SJCRH30 (cell line): ENCODE results near the gene CLEC4E. TPM values are rescaled to one million over a fixed set of nuclear protein-coding genes. Genes with fewer than 3 reads are reported as not detected.
"Not testable (repeated sequence)": the region's sequence is repeated elsewhere in the genome, so short reads cannot be mapped to it uniquely, and the experiment has no call there.

Source experiments
- DNase-seq, 2 experiments: peaks; one replicate each; pipeline ENCODE4 v3.0.0-alpha.2; 2015 to 2020
- H3K27ac ChIP-seq: fragments of 250-450 bp; sonication (Bioruptor Pico); 2 replicates; pipeline ENCODE4 v1.5.1; 2020; ENCODE audit warnings: mild to moderate bottlenecking, moderate library complexity
- H3K27me3 ChIP-seq: fragments of 250-450 bp; sonication (Bioruptor Pico); 2 replicates; pipeline ENCODE4 v1.5.1; 2020; ENCODE audit warnings: mild to moderate bottlenecking, moderate library complexity
- H3K36me3 ChIP-seq: fragments of 250-450 bp; sonication (Bioruptor Pico); 2 replicates; pipeline ENCODE4 v1.5.1; 2020; ENCODE audit warnings: mild to moderate bottlenecking, moderate library complexity
- H3K4me1 ChIP-seq: fragments of 250-450 bp; sonication (Bioruptor Pico); 2 replicates; pipeline ENCODE4 v1.5.1; 2020; ENCODE audit warnings: mild to moderate bottlenecking, moderate library complexity
- H3K4me3 ChIP-seq: fragments of 250-450 bp; sonication (Bioruptor Pico); 2 replicates; pipeline ENCODE4 v1.5.1; 2020; ENCODE audit warnings: mild to moderate bottlenecking, moderate library complexity
- H3K9me3 ChIP-seq: fragments of 250-450 bp; sonication (Bioruptor Pico); replicated peaks from 2 replicates; pipeline ENCODE4 v1.5.1; 2020; ENCODE audit warnings: mild to moderate bottlenecking, moderate library complexity
- total RNA-seq: library from RNA; depleted of rRNA; stranded (reverse); fragments of >200 nt; shearing (Covaris generic); gene quantifications from 2 replicates; pipeline ENCODE4 v1.2.3, GENCODE V29; 2014

Gene CLEC4E
- total RNA-seq, 1 experiment from 2014 or later, result not detected

DNA sequence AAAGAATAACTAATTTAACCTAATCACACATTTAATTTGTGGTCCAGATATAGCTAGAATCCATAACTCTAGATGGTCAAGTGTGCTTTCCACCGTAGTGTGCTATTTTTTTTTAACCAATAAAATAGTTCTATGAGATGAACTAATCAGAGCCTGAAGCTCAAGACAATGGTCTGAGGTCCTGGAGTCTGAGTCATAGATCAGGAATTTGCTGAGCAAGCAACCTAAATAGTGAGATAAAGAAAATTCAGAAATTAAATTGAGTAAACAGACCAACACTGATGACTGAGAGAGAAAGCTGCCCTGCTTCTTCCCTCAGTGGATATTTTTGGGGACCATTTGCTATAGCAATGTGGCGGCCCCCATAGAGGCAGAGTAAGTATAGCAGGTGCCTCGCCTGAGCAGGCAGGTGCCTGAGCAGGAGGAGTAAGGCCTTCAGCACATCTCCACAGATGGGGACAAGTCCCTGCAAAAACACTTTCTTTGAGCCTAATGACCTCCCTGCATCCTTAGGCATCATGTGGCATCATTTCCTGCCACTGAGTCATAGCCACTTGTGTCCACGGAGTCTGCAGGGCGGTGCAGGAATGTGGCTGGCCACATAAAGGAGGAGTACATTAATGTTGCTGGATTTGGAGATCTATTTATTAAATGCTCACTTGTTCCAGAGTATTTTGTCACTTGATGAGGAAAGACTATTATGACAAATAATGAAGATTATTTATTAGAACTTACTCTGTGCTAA lies 13.9 kb upstream of the CLEC4E start:
- Histone ChIP-seq H3K4me3 (no peak overlapping the region), H3K4me1 (no peaks in the 10 kb centered on the region), H3K36me3 (no peaks in the 10 kb centered on the region), H3K27ac (no peak overlapping the region), H3K9me3 (no peaks in the 10 kb centered on the region), H3K27me3 (no peaks in the 10 kb centered on the region)
- no peak for DNase-seq

DNA sequence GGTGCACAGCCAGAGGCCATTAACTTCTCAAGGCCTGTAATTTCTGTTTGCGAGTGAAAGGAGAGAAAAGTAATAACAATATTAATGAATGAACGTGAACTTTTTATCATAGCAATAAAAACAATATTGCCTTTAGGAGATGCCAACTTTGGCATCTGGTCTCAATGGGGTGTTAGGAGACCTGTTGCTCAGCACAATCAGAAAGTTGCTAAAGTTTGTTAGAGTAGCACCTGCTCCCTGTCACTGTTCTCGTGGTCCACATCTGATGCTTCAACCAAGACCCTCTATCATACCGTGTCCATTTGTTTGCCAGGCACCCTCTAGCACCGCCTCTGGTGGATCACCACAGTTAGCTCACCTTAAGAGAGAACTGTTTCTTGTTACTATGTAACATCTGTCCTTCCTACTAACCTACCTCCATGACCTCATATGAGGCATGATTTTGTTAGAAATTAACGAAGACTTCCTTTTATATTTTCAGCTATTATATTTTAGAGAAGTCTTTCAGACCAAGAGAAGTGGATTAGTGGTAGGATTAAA lies 12.5 kb upstream of the CLEC4E start:
- Histone ChIP-seq H3K36me3 (no peaks in the 10 kb centered on the region), H3K4me1 (no peaks in the 10 kb centered on the region), H3K27me3 (no peaks in the 10 kb centered on the region), H3K4me3 (no peak overlapping the region), H3K9me3 (no peaks in the 10 kb centered on the region), H3K27ac (no peak overlapping the region)
- no peak for DNase-seq

DNA sequence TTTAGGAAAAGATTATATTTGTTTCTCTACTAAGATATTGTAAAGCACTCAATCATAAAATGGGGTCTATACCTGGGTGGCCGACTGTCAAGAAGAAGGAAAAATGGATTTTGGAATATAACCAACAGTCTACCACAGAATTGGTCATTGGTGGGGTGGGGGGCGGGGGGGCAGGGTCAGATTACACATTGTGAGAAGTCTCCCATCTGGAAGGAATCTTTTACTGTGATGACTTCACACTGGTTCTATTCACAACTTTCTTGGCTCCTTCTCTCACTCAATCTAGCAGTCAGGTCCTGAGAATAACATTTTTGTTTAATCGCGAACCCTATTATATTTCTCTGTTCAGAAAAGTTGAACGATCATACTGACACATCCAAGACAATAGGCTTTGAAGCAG lies 8.7 kb upstream of the CLEC4E start:
- Histone ChIP-seq H3K36me3 (no peaks in the 10 kb centered on the region), H3K4me3 (no peak overlapping the region), H3K27ac (no peak overlapping the region)

DNA sequence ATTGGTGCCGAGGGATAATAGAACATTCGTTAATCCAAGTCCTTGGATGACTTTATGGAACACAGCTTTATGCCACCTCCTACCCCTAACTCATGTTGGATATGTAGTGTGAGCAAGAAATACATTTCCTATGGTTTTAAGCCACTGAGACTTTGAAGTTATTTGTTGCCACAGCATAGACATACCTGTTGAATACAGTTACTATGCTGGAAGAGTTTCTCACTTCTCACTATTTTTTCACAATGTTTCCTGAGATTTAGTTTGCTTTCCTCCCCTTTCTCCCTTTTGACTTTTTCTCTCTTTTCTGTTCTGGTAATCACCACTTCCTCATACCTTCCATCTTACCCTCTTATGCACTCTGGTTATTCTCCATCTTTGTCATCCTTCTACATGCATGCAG lies 7.5 kb upstream of the CLEC4E start:
- no peaks in the 10 kb centered on the region for H3K4me1 ChIP-seq
- no peak overlapping the region for H3K4me3 ChIP-seq
- H3K27ac ChIP-seq, result no peak overlapping the region
- H3K36me3 ChIP-seq, result no peaks in the 10 kb centered on the region
- no peak for DNase-seq
- H3K9me3 ChIP-seq, result no peaks in the 10 kb centered on the region
- H3K27me3 ChIP-seq, result no peaks in the 10 kb centered on the region

More for the DNA sequence above, 8.7 kb upstream of the CLEC4E start:
- no peaks in the 10 kb centered on the region for H3K27me3 ChIP-seq
- no peak for DNase-seq
- no peaks in the 10 kb centered on the region for H3K4me1 ChIP-seq
- no peaks in the 10 kb centered on the region for H3K9me3 ChIP-seq

DNA sequence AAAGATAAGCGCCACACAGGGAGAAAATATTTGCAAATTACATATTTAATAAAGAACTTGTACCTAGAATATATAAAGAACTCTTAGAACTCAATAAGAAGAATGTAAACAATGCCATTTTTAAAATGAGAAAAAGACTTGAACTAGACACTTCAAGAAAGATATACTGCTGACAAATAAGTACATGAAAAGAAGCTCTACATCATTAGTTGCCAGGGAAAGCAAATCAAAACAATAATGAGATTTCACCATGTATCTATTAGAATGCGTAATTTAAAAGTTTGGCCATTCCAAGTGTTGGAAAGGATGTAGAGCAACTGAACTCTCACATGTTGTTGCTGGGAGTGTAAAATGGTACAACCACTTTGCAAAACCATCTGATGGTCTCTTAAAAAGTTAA lies 6.9 kb upstream of the CLEC4E start:
- no peak for DNase-seq

DNA sequence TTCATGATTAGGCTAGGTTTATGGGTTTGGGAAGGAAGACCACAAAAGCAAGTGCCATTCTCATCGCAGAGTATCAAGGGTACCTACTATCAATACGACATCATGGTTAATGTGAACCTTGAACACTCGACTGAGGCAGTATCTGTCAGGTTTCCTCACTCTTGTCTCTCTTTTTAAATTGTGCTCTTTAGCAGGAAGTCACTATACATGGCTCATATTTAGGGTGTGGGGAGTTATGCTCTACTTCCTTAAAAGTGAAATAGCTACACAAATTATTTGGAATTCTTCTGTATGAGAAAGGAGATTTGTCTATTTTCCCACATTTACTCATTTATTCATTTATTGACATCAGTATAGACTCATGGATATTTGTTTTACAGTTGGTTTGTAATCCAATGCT lies 5.9 kb upstream of the CLEC4E start:
- Histone ChIP-seq H3K9me3 (no peaks in the 10 kb centered on the region), H3K4me3 (no peak overlapping the region), H3K36me3 (no peaks in the 10 kb centered on the region), H3K27me3 (no peaks in the 10 kb centered on the region), H3K27ac (no peak overlapping the region), H3K4me1 (no peaks in the 10 kb centered on the region)
- no peak for DNase-seq

More for the DNA sequence above, 6.9 kb upstream of the CLEC4E start:
- no peak overlapping the region for H3K4me3 ChIP-seq
- H3K9me3 ChIP-seq, result no peaks in the 10 kb centered on the region
- H3K27me3 ChIP-seq, result no peaks in the 10 kb centered on the region
- no peaks in the 10 kb centered on the region for H3K4me1 ChIP-seq
- no peaks in the 10 kb centered on the region for H3K36me3 ChIP-seq
- H3K27ac ChIP-seq, result no peak overlapping the region

DNA sequence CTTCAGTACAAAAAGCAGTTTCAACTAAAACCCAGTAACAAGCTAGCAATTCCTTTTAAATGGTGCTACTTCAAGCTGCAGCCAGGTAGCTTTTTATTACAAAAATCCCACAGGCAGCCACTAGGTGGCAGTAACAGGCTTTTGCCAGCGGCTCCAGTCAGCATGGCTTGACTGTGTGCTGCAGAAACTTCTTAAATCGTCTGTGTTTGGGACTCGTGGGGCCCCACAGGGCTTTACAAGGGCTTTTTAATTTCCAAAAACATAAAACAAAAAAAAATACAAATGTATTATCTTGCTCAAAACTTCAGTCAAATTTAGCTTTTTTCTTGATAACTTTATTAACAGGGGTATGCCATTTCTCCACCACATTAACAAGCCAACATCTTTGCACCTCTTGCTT lies 3.6 kb upstream of the CLEC4E start:
- no peaks in the 10 kb centered on the region for H3K4me1 ChIP-seq
- H3K4me3 ChIP-seq, result no peak overlapping the region
- H3K9me3 ChIP-seq, result no peaks in the 10 kb centered on the region
- no peak overlapping the region for H3K27ac ChIP-seq
- no peaks in the 10 kb centered on the region for H3K36me3 ChIP-seq
- H3K27me3 ChIP-seq, result no peaks in the 10 kb centered on the region
- DNase-seq, result peak; percentile 41 to 76

DNA sequence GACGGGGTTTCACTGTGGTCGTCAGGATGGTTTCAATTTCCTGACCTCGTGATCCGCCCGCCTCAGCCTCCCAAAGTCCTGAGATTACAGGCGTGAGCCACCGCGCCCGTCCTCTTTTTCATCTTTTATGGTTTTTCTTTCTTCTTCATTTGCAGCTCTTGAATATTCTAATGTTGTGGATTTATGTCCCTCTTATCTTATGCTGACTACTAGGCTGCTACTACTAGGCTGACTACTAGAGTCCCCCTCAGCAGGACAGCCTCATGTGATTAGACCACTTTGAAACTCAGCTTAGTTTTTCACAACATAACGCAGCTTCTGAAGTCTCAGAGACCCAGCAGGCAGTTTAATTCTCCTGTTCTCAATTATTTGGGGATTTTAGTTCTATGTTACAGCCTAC lies 857 bp upstream of the CLEC4E start:
- no peak overlapping the region for H3K4me3 ChIP-seq
- no peak for DNase-seq
- H3K27me3 ChIP-seq, result no peaks in the 10 kb centered on the region

DNA sequence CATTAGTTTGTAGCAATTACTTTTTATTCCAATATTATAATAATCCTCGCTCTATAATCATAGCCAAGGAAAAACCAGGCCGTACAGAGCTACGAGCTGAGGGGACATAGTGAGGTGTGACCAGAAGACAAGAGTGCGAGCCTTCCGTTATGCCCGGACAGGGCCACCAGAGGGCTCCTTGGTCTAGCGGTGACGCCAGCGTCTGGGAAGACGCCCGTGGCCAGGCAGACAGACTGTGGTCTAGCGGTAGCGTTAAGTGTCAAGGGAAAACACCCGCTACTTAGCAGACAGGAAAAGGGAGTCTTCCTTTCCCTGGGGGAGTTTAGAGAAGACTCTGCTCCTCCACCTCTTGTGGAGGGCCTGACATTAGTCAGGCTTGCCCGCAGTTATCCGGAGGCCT lies 2.9 kb downstream of the CLEC4E start:
- H3K4me3 ChIP-seq, H3K9me3 ChIP-seq, H3K27me3 ChIP-seq, H3K27ac ChIP-seq, H3K4me1 ChIP-seq, H3K36me3 ChIP-seq: not testable (repeated sequence)
- peak in 1 of 2 experiments; percentile 5 for DNase-seq

More for the DNA sequence above, 857 bp upstream of the CLEC4E start:
- no peaks in the 10 kb centered on the region for H3K36me3 ChIP-seq
- no peaks in the 10 kb centered on the region for H3K4me1 ChIP-seq
- no peak overlapping the region for H3K27ac ChIP-seq
- no peaks in the 10 kb centered on the region for H3K9me3 ChIP-seq

DNA sequence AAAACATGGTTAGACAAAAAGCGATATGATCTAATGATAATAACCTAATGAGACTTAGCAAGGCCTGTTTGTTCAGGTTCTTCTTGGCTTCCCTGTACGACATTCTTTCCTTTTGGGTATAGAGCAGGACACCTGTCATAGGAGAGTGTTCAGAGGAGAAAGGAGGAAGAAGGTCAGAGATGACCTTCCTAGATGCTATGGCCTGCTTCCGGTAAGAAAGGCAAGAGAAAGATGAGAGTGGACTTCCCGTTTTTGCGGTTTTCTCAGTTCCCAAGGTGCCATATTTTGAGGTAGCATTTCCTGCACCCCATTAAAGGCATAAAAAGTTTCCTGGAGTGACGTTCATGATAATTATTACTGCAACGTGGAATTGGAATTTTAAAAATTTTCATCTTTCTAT lies 8.7 kb downstream of the CLEC4E start:
- DNase-seq, result no peak
- no peak overlapping the region for H3K4me3 ChIP-seq
- no peaks in the 10 kb centered on the region for H3K4me1 ChIP-seq
- peaks cover 6% of the 10 kb centered on the region; the same call in 1 of the 2 replicates for H3K27me3 ChIP-seq
- H3K9me3 ChIP-seq, result no peaks in the 10 kb centered on the region
- no peaks in the 10 kb centered on the region for H3K36me3 ChIP-seq
- no peak overlapping the region for H3K27ac ChIP-seq

DNA sequence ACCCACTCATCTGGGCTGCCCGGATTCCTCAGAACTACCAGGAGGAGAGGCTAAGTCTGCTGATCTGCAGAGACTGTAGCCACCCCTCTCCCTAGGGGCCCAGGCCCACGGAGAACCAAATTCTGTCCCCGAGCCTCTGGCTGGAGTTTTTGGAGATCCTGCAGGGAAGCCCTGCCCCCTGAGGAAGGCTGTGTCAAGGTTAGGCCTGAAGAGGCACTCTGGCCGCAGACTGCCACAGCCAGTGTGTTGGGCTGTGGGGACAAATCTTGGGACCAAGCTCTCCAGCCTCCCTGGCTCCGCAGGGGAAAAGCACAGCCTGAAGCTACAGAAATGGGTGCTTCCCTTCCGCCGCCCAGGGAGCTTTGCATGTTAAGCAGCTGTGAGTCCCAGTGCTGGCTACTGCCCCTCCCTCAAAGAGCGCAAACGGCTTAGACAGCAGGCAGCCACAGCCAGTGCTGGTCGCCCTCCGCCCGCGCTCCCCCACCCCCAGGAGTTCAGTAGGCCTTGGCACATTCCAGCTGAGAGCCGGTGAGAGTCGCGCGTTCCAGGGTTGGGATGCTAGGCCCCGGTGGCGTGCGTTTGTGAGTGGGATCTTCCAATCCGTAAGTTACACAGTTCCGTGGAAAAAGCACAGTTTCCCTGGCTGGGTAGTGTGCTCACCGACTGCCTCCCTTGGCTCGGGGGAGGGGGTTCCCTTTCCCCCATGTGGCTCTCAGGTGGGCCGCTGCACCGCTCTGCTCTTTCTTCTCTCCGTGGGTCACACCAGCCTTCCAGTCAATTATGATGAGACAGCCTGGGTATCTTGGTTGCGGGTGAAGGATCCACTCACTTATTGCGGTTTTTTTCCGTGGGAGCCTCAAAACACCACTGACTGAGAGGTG lies 13.2 kb downstream of the CLEC4E start:
- Histone ChIP-seq H3K27ac (no peak overlapping the region), H3K4me1 (no peaks in the 10 kb centered on the region), H3K9me3 (no peaks in the 10 kb centered on the region; the same call in 1 of the 2 replicates), H3K4me3 (no peak overlapping the region), H3K27me3 (peaks cover 6% of the 10 kb centered on the region), H3K36me3 (no peaks in the 10 kb centered on the region)
- no peak for DNase-seq

DNA sequence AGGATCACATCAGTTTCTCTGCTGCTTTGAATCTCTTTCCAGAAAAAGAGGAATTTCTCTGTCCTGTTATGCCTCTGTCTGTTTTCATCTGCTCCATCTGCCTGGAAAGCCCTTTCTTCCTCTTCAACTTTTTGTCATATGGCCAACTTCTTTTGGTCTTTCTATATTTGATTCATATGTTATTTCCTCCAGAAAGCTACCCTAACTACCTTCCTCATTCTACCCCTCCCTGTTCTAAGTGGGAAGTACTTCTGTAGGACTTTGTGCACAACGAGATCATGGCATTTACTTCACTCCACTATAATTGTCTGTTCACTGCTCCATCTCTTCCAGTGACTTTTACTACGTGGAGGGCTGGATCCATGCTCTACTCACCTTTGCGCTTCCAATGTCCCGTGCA lies 21.5 kb downstream of the CLEC4E start:
- no peaks in the 10 kb centered on the region for H3K9me3 ChIP-seq
- no peaks in the 10 kb centered on the region for H3K4me1 ChIP-seq
- H3K27me3 ChIP-seq, result no peaks in the 10 kb centered on the region
- no peak overlapping the region for H3K4me3 ChIP-seq
- no peaks in the 10 kb centered on the region for H3K36me3 ChIP-seq
- H3K27ac ChIP-seq, result no peak overlapping the region
- DNase-seq, result no peak

DNA sequence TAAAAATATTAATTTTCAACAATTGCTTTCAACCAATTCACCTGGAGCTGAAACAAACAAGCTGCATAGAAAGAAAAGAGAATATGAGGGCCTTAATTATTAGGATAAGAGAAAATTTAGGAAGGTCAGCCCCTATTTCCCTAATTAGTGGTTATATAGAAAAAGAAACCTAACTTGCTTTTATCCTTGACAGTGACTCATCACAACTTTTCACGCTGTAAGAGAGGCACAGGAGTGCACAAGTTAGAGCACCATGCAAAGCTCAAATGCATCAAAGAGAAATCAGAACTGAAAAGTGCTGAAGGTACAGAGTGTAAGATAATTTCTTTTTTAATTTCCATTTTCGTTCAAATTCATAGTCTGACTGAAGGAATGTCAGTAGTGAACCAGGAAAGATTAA lies 22.7 kb downstream of the CLEC4E start:
- no peaks in the 10 kb centered on the region for H3K36me3 ChIP-seq
- no peak overlapping the region for H3K27ac ChIP-seq
- no peak overlapping the region for H3K4me3 ChIP-seq
- no peaks in the 10 kb centered on the region for H3K27me3 ChIP-seq
- H3K4me1 ChIP-seq, result no peaks in the 10 kb centered on the region
- no peaks in the 10 kb centered on the region for H3K9me3 ChIP-seq
- DNase-seq, result no peak

DNA sequence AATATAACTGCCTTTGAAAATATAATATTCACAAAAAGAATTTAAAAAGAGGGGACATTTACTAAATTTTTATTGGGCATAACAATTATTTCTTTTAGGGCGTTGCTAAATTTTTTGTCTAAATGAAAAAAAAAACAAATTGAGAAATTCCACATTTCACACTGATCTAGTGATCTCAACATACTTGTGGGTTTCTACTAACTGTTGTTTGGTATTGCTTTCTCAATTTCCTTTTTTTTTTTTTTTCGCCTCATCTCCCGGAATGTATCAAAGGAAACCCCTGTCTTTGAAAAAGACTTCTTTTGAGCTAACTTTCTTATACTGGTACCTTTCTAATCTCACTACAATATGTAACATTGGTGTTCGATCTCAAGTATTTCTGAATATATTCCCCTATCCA lies 27.4 kb downstream of the CLEC4E start, which contains the start of gene CLEC4D:
Gene CLEC4D, plus strand, starts transcription at position 248 of the 400 bp plus-strand sequence. CDS start 230 bp downstream, outside the sequence.
- Histone ChIP-seq H3K4me3 (no peak within 1 kb of the TSS), H3K4me1 (no peaks in the 10 kb centered on the region), H3K27me3 (no peaks in the 10 kb centered on the region), H3K9me3 (no peaks in the 10 kb centered on the region), H3K36me3 (no peaks in the 10 kb centered on the region), H3K27ac (no peak within 1 kb of the TSS)
- no peak for DNase-seq
